Stimulated activated CD4-positive, alpha-beta T cell treated with anti-CD3 and anti-CD28 coated beads, Interleukin-1b, Interleukin-23, amount 100 ng/mL, for 4 hours (primary cell): ENCODE data around the gene EXOC6B.

Experiments used
- DNase-seq, 2 donors: peaks; one replicate each; pipeline ENCODE4 v3.0.0-alpha.2; 2020; ENCODE audit warnings: low read depth in 2 of 2

Gene EXOC6B

GRCh38 chr2:72825257-72826155 lies at the start of gene EXOC6B:
Gene EXOC6B, minus strand, starts transcription at chr2:72826033.
- DNase-seq, result peak; percentile 78 to 85

GRCh38 chr2:72871880-72872279 lies 46.0 kb upstream of the EXOC6B start:
- DNase-seq, result no peak

- no peak for DNase-seq
Measured at GRCh38 chr2:72871060-72871459, 45.2 kb upstream of the EXOC6B start.

- peak in 1 of 2 donors; percentile 12 for DNase-seq
Measured at GRCh38 chr2:72864500-72864899, 38.7 kb upstream of the EXOC6B start.

GRCh38 chr2:72863046-72863445 lies 37.2 kb upstream of the EXOC6B start:
- no peak for DNase-seq

- DNase-seq, result peak; percentile 83
Measured at GRCh38 chr2:72862239-72862988, 36.6 kb upstream of the EXOC6B start.

- peak; percentile 19 to 51 for DNase-seq
Measured at GRCh38 chr2:72859831-72860262, 34.0 kb upstream of the EXOC6B start.

- no peak for DNase-seq
Measured at GRCh38 chr2:72851333-72851732, 25.5 kb upstream of the EXOC6B start.

- no peak for DNase-seq
Measured at GRCh38 chr2:72849138-72849462, 23.3 kb upstream of the EXOC6B start.

- DNase-seq, result no peak
Measured at GRCh38 chr2:72848436-72849137, 22.8 kb upstream of the EXOC6B start.

- DNase-seq, result no peak
Measured at GRCh38 chr2:72847534-72848315, 21.9 kb upstream of the EXOC6B start.

GRCh38 chr2:72846171-72847095 lies 20.6 kb upstream of the EXOC6B start:
- DNase-seq, result no peak

GRCh38 chr2:72843301-72843700 lies 17.5 kb upstream of the EXOC6B start:
- no peak for DNase-seq

- no peak for DNase-seq
Measured at GRCh38 chr2:72841462-72842125, 15.8 kb upstream of the EXOC6B start.

GRCh38 chr2:72840066-72840465 lies 14.2 kb upstream of the EXOC6B start:
- no peak for DNase-seq

GRCh38 chr2:72837171-72837570 lies 11.3 kb upstream of the EXOC6B start:
- DNase-seq, result no peak

- DNase-seq, result no peak
Measured at GRCh38 chr2:72835403-72835802, 9.6 kb upstream of the EXOC6B start.

GRCh38 chr2:72834596-72834995 lies 8.8 kb upstream of the EXOC6B start:
- DNase-seq, result no peak

GRCh38 chr2:72833084-72833714 lies 7.4 kb upstream of the EXOC6B start:
- no peak for DNase-seq
